Kasumi-1 (cell line): Measurements from ENCODE around the gene GAS2L2.
"Not testable (repeated sequence)": the region's sequence is repeated elsewhere in the genome, so short reads cannot be mapped to it uniquely, and the experiment has no call there.

Experiments used
- DNase-seq, 2 experiments: peaks; one replicate each; lab custom pipeline; 2025; lab: John Stamatoyannopoulos, UW

GAS2L2 gene

GRCh38 chr17:35728551-35728950 lies 24.5 kb downstream of the GAS2L2 start:
- no peak for DNase-seq

- peak in 1 of 2 experiments; percentile 11 for DNase-seq
These were observed 25.4 kb downstream of the GAS2L2 start for GRCh38 chr17:35727635-35728034.

GRCh38 chr17:35726953-35727460 lies 26.0 kb downstream of the GAS2L2 start:
- no peak for DNase-seq

- no peak for DNase-seq
These were observed 26.7 kb downstream of the GAS2L2 start for GRCh38 chr17:35726127-35726952.

GRCh38 chr17:35725802-35726126 lies 27.3 kb downstream of the GAS2L2 start:
- no peak for DNase-seq

GRCh38 chr17:35725058-35725457 lies 28.0 kb downstream of the GAS2L2 start:
- no peak for DNase-seq

GRCh38 chr17:35723735-35724134 lies 29.3 kb downstream of the GAS2L2 start:
- DNase-seq, result no peak

- no peak for DNase-seq
These were observed 35.6 kb downstream of the GAS2L2 start for GRCh38 chr17:35717475-35717874.

GRCh38 chr17:35716897-35717465 lies 36.1 kb downstream of the GAS2L2 start:
- no peak for DNase-seq

GRCh38 chr17:35716173-35716572 lies 36.9 kb downstream of the GAS2L2 start:
- DNase-seq, result no peak

GRCh38 chr17:35715416-35715815 lies 37.6 kb downstream of the GAS2L2 start:
- no peak for DNase-seq

- DNase-seq, result no peak
These were observed 38.1 kb downstream of the GAS2L2 start for GRCh38 chr17:35714988-35715387.

- peak in 1 of 2 experiments; percentile 6 for DNase-seq
These were observed 39.8 kb downstream of the GAS2L2 start for GRCh38 chr17:35713069-35713728.

GRCh38 chr17:35710950-35711349 lies 42.1 kb downstream of the GAS2L2 start:
- no peak for DNase-seq

GRCh38 chr17:35709874-35710273 lies 43.2 kb downstream of the GAS2L2 start:
- no peak for DNase-seq

GRCh38 chr17:35708951-35709350 lies 44.1 kb downstream of the GAS2L2 start:
- DNase-seq, result peak in 1 of 2 experiments; percentile 11

- peak; percentile 5 for DNase-seq
These were observed 44.9 kb downstream of the GAS2L2 start for GRCh38 chr17:35708149-35708548.

GRCh38 chr17:35705705-35706104 lies 47.3 kb downstream of the GAS2L2 start:
- DNase-seq, result no peak

GRCh38 chr17:35705230-35705629 lies 47.8 kb downstream of the GAS2L2 start:
- no peak for DNase-seq

- DNase-seq, result not testable (repeated sequence)
These were observed 49.7 kb downstream of the GAS2L2 start for GRCh38 chr17:35703308-35703707.

GRCh38 chr17:35701491-35701890 lies 51.5 kb downstream of the GAS2L2 start:
- DNase-seq, result no peak

- DNase-seq, result no peak
These were observed 52.9 kb downstream of the GAS2L2 start for GRCh38 chr17:35700150-35700549.

GRCh38 chr17:35698800-35699199 lies 54.2 kb downstream of the GAS2L2 start:
- no peak for DNase-seq
